H9 (cell line): Measurements from ENCODE around the gene ISY1. TPM values are rescaled to one million over a fixed set of nuclear protein-coding genes. Genes with fewer than 3 reads are reported as not detected.

Source experiments
- DNase-seq: peaks from one replicate; pipeline ENCODE4 v3.0.0-alpha.2; 2017
- H2AFZ ChIP-seq: one replicate; pipeline ENCODE4 v1.6.1; 2013; ENCODE audit warnings: mild to moderate bottlenecking, low read length, control low read depth, moderate library complexity
- H2AK5ac ChIP-seq: 2 replicates; pipeline ENCODE4 v1.6.1; 2013; ENCODE audit warnings: low read length, control low read depth, mixed read lengths; ENCODE audit not compliant: insufficient read length
- H2BK120ac ChIP-seq: one replicate; pipeline ENCODE4 v1.6.1; 2013; ENCODE audit warnings: low read depth, mild to moderate bottlenecking, low read length, control low read depth, inconsistent platforms; ENCODE audit not compliant: poor library complexity, severe bottlenecking
- H2BK12ac ChIP-seq: 2 replicates; pipeline ENCODE4 v1.6.1; 2013; ENCODE audit warnings: low read length, control low read depth, mixed read lengths, low read depth; ENCODE audit not compliant: insufficient read length
- H2BK15ac ChIP-seq: 2 replicates; pipeline ENCODE4 v1.6.1; 2013; ENCODE audit warnings: low read depth, low read length, control low read depth
- H2BK20ac ChIP-seq: one replicate; pipeline ENCODE4 v1.6.1; 2013; ENCODE audit warnings: low read depth, mild to moderate bottlenecking, low read length, control low read depth, inconsistent platforms; ENCODE audit not compliant: poor library complexity, severe bottlenecking
- H2BK5ac ChIP-seq: 2 replicates; pipeline ENCODE4 v1.6.1; 2013; ENCODE audit warnings: low read length, control low read depth, mixed read lengths; ENCODE audit not compliant: insufficient read length
- H3K14ac ChIP-seq: 2 replicates; pipeline ENCODE4 v1.6.1; 2013; ENCODE audit warnings: low read length, control low read depth; ENCODE audit not compliant: insufficient read depth
- H3K18ac ChIP-seq: 2 replicates; pipeline ENCODE4 v1.6.1; 2013; ENCODE audit warnings: low read depth, mild to moderate bottlenecking, mixed read lengths, low read length, control low read depth; ENCODE audit not compliant: insufficient read length
- H3K23ac ChIP-seq: 2 replicates; pipeline ENCODE4 v1.6.1; 2013; ENCODE audit warnings: low read length, control low read depth, mixed read lengths, low read depth; ENCODE audit not compliant: insufficient read length
- H3K23me2 ChIP-seq: 2 replicates; pipeline ENCODE4 v1.6.1; 2013; ENCODE audit warnings: low read depth, mild to moderate bottlenecking, mixed read lengths, low read length, control low read depth; ENCODE audit not compliant: insufficient read length, poor library complexity, severe bottlenecking
- H3K27ac ChIP-seq: 2 replicates; pipeline ENCODE4 v1.5.1; 2013; ENCODE audit warnings: low read length, control low read depth, mixed read lengths, low read depth; ENCODE audit not compliant: insufficient read length
- H3K27me3 ChIP-seq: 2 replicates; pipeline ENCODE4 v1.6.1; 2013; ENCODE audit warnings: low read length, control low read depth, inconsistent platforms; ENCODE audit not compliant: insufficient read depth
- H3K4ac ChIP-seq: 2 replicates; pipeline ENCODE4 v1.6.1; 2013; ENCODE audit warnings: low read depth, mild to moderate bottlenecking, control low read depth, inconsistent platforms, low read length, moderate library complexity
- H3K4me1 ChIP-seq: 2 replicates; pipeline ENCODE4 v1.6.1; 2013; ENCODE audit warnings: low read length, control low read depth, inconsistent platforms; ENCODE audit not compliant: insufficient read depth
- H3K4me2 ChIP-seq: 2 replicates; pipeline ENCODE4 v1.6.1; 2013; ENCODE audit warnings: low read length, control low read depth, mixed read lengths; ENCODE audit not compliant: insufficient read length, insufficient read depth
- H3K56ac ChIP-seq: 2 replicates; pipeline ENCODE4 v1.6.1; 2013; ENCODE audit warnings: low read depth, mild to moderate bottlenecking, mixed read lengths, low read length, control low read depth; ENCODE audit not compliant: insufficient read length
- H3K79me1 ChIP-seq: 2 replicates; pipeline ENCODE4 v1.6.1; 2013; ENCODE audit warnings: low read depth, mild to moderate bottlenecking, moderate library complexity, low read length, control low read depth, inconsistent platforms; ENCODE audit not compliant: insufficient read depth, poor library complexity, severe bottlenecking
- H3K79me2 ChIP-seq: 2 replicates; pipeline ENCODE4 v1.6.1; 2013; ENCODE audit warnings: low read length, control low read depth, inconsistent platforms; ENCODE audit not compliant: insufficient read depth
- H3K9ac ChIP-seq: 2 replicates; pipeline ENCODE4 v1.6.1; 2013; ENCODE audit warnings: low read length, control low read depth, mixed read lengths; ENCODE audit not compliant: insufficient read length; ENCODE audit errors: extremely low read depth
- H3K9me3 ChIP-seq: one replicate; pipeline ENCODE4 v1.6.1; 2013; ENCODE audit warnings: low read depth, low read length, inconsistent platforms; ENCODE audit not compliant: control insufficient read depth
- H3T11ph ChIP-seq: one replicate; pipeline ENCODE4 v1.6.1; 2013; ENCODE audit warnings: mild to moderate bottlenecking, low read length, control low read depth, inconsistent platforms
- H4K20me1 ChIP-seq: one replicate; pipeline ENCODE4 v1.6.1; 2013; ENCODE audit not compliant: control insufficient read depth, insufficient read length, insufficient read depth
- H4K5ac ChIP-seq: 2 replicates; pipeline ENCODE4 v1.6.1; 2013; ENCODE audit warnings: low read depth, mild to moderate bottlenecking, mixed read lengths, low read length, control low read depth; ENCODE audit not compliant: insufficient read length
- H4K8ac ChIP-seq: replicated peaks from 2 replicates; pipeline ENCODE4 v1.6.1; 2013; ENCODE audit warnings: low read length, control low read depth, mixed read lengths, low read depth; ENCODE audit not compliant: insufficient read length
- H4K91ac ChIP-seq: 2 replicates; pipeline ENCODE4 v1.6.1; 2013; ENCODE audit warnings: low read depth, mild to moderate bottlenecking, moderate library complexity, mixed read lengths, low read length, control low read depth; ENCODE audit not compliant: insufficient read length
- H3K27ac Mint-ChIP-seq, 3 experiments: 2 replicates in 2 of 3; 3 replicates in 1 of 3; pipeline ENCODE4 v1.8.0; 2020 to 2021; ENCODE audit warnings: mixed read lengths in 3 of 3, mild to moderate bottlenecking in 1 of 3, moderate library complexity in 1 of 3
- H3K27me3 Mint-ChIP-seq: 2 replicates; pipeline ENCODE4 v1.8.0; 2021; ENCODE audit warnings: low read depth, mild to moderate bottlenecking, moderate library complexity, mixed read lengths
- H3K36me3 Mint-ChIP-seq, 3 experiments: 2 replicates in 2 of 3; 3 replicates in 1 of 3; pipeline ENCODE4 v1.8.0; 2020 to 2021; ENCODE audit warnings: low read depth in 3 of 3, mixed read lengths in 3 of 3; ENCODE audit not compliant: insufficient read depth in 1 of 3
- H3K4me1 Mint-ChIP-seq, 2 experiments: 2 replicates each; pipeline ENCODE4 v1.8.0; 2020; ENCODE audit warnings: mixed read lengths in 2 of 2
- H3K4me3 Mint-ChIP-seq, 2 experiments: 2 replicates in 1 of 2; 3 replicates in 1 of 2; pipeline ENCODE4 v1.8.0; 2020 to 2021; ENCODE audit warnings: mild to moderate bottlenecking in 2 of 2, mixed read lengths in 2 of 2, moderate library complexity in 1 of 2
- H3K9me3 Mint-ChIP-seq, 2 experiments: 2 replicates in 1 of 2; 3 replicates in 1 of 2; pipeline ENCODE4 v1.8.0; 2020; ENCODE audit warnings: mild to moderate bottlenecking in 2 of 2, mixed read lengths in 2 of 2, moderate library complexity in 1 of 2
- CTCF ChIP-seq: fragments of 200-600 bp; sonication (generic); conservative IDR thresholded peaks from 3 replicates; pipeline ENCODE4 v1.8.0; 2021; ENCODE audit warnings: antibody characterized with exemption, mild to moderate bottlenecking
- WGBS: extraction: QIAGEN DNeasy Blood & Tissue Kit; methylation state at CpG from one replicate; pipeline ENCODE4 v1.1.7; 2013; ENCODE audit warnings: missing lambda C conversion rate, low lambda C conversion rate, mixed read lengths; ENCODE audit not compliant: insufficient read length; ENCODE audit errors: extremely low coverage; 5-methylcytosine and 5-hydroxymethylcytosine counted together
- total RNA-seq: library from RNA; stranded (reverse); gene quantifications from 2 replicates; pipeline ENCODE4 v1.2.1, GENCODE V29; 2021

The ISY1 gene
- total RNA-seq, 1 experiment from 2014 or later: 28.1 TPM

- Histone ChIP-seq H3K27me3 (no peaks in the 10 kb centered on the region), H2BK5ac (no peak overlapping the region), H3K4me1 (no peaks in the 10 kb centered on the region), H3K4me2 (no peak overlapping the region), H3K56ac (no peak overlapping the region), H2AK5ac (no peak overlapping the region), H2BK120ac (no peak overlapping the region), H4K5ac (no peak overlapping the region), H4K8ac (no peak overlapping the region), H3K14ac (no peak overlapping the region), H4K91ac (no peak overlapping the region), H3K18ac (no peak overlapping the region), H3K79me2 (peaks cover 2% of the 10 kb centered on the region; the same call in 1 of the 2 replicates), H4K20me1 (no peaks in the 10 kb centered on the region), H3K23me2 (no peaks in the 10 kb centered on the region), H2BK15ac (no peak overlapping the region), H3K9ac (no peak overlapping the region), H2BK20ac (no peak overlapping the region), H3T11ph (no peak overlapping the region), H2BK12ac (no peak overlapping the region), H3K4ac (no peak overlapping the region), H3K79me1 (no peaks in the 10 kb centered on the region), H3K9me3 (no peaks in the 10 kb centered on the region), H3K23ac (no peak overlapping the region), H3K27ac (no peak overlapping the region), H2AFZ (no peak overlapping the region)
- Mint-ChIP-seq H3K4me3 (no peak overlapping the region), H3K4me1 (no peaks in the 10 kb centered on the region; a peak in 1 of 4 replicates), H3K27ac (no peak overlapping the region), H3K9me3 (no peaks in the 10 kb centered on the region), H3K36me3 (peaks cover under 1 to 6% (median 3%) of the 10 kb centered on the region in 3 experiments; a peak in 5 of 7 replicates), H3K27me3 (no peaks in the 10 kb centered on the region)
- no peak for TF ChIP-seq CTCF
- WGBS: no CpG with 5 or more reads among the region's 6 CpGs
- DNase-seq: no peak
These were observed 56.3 kb downstream of the ISY1 start for GRCh38 chr3:129104498-129105079.
